ENCODE data around the gene ZNF491. TPM values are rescaled to one million over a fixed set of nuclear protein-coding genes. Genes with fewer than 3 reads are reported as not detected.
"Not testable (repeated sequence)": the region's sequence is repeated elsewhere in the genome, so short reads cannot be mapped to it uniquely, and the experiment has no call there.

Gene ZNF491
- total and polyA plus RNA-seq, 2 donors (not counting 1 experiment from before 2014, with no cell fraction given), result 0.57 to 1.7 TPM

DNA sequence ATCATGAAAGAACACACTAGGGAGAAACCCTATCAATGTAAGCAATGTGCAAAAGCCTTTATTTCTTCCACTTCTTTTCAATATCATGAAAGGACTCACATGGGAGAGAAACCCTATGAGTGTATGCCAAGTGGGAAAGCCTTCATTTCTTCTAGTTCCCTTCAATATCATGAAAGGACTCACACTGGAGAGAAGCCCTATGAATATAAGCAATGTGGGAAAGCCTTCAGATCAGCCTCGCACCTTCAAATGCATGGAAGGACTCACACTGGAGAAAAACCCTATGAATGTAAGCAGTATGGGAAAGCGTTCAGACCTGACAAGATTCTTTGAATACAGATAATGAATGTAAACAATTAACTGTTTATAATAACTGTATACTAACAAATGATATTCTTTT lies 35.2 kb downstream of the ZNF491 start:
- DNase-seq (no peak), ATAC-seq (ENCODE audit: low read depth) (no peak)
- Histone ChIP-seq H2AFZ (ENCODE audit: insufficient read depth, low read depth, low read length, poor library complexity, severe bottlenecking) (no peak overlapping the region), H3K4me3 (ENCODE audit: control extremely low read depth in 1 of 5, extremely low read depth in 1 of 5, insufficient read depth in 1 of 5, low read depth in 2 of 5, low read length in 4 of 5) (no peak overlapping the region), H3K9ac (ENCODE audit: low read length) (no peak overlapping the region), H3K27me3 (replicated peaks in 1 of 4; ENCODE audit: control extremely low read depth in 1 of 4, control insufficient read depth in 3 of 4, insufficient read depth in 4 of 4, low read length in 3 of 4) (no peaks in the 10 kb centered on the region), H3K79me2 (ENCODE audit: control insufficient read depth, insufficient read depth, low read length) (peaks cover 5% of the 10 kb centered on the region), H3K4me1 (ENCODE audit: control insufficient read depth in 2 of 2, insufficient read depth in 2 of 2, low read length in 2 of 2) (no peaks in the 10 kb centered on the region), H4K20me1 (ENCODE audit: control insufficient read depth, insufficient read depth, low read length, poor library complexity, severe bottlenecking) (no peaks in the 10 kb centered on the region), H3K4me2 (replicated peaks; ENCODE audit: low read depth, low read length, poor library complexity, severe bottlenecking) (no peak overlapping the region), H3K27ac (ENCODE audit: low read length in 2 of 2) (no peak overlapping the region), H3K36me3 (replicated peaks in 1 of 2; ENCODE audit: control extremely low read depth in 1 of 2, control insufficient read depth in 1 of 2, extremely low read depth in 1 of 2, insufficient read depth in 2 of 2, low read length in 1 of 2) (peaks cover 4 to 29% of the 10 kb centered on the region in 2 experiments), H3K9me3 (ENCODE audit: control extremely low read depth in 1 of 3, control insufficient read depth in 2 of 3, insufficient read depth in 1 of 3, low read length in 2 of 3) (peaks cover 5 to 35% (median 20%) of the 10 kb centered on the region in 3 donors)
- H3K27me3 Mint-ChIP-seq, result no peaks in the 10 kb centered on the region
- intact Hi-C loops (cut with micrococcal nuclease), result no loop called here
- ChIA-PET CTCF (interaction anchor here (0.7 kb wide), 1 partner anchor 14 kb away, joined by 3 read pairs; the partner anchor contains the start of gene ZNF439), POLR2A (no interaction called here)
- peaks cover 13% of the 10 kb centered on the region for H3K9me3 Mint-ChIP-seq (ENCODE audit: insufficient read depth)
- WGBS (ENCODE audit: insufficient coverage), result no CpG with 5 or more reads among the region's 2 CpGs
- no peak overlapping the region for H3K27ac Mint-ChIP-seq
- no peak overlapping the region for H3K4me3 Mint-ChIP-seq
- TF ChIP-seq EZH2 (IDR thresholded peaks at IDR 0.05; ENCODE audit: borderline replicate concordance, insufficient read depth, low read depth, low read length, poor library complexity, severe bottlenecking), result no peak
- TF ChIP-seq, protein P1, sequence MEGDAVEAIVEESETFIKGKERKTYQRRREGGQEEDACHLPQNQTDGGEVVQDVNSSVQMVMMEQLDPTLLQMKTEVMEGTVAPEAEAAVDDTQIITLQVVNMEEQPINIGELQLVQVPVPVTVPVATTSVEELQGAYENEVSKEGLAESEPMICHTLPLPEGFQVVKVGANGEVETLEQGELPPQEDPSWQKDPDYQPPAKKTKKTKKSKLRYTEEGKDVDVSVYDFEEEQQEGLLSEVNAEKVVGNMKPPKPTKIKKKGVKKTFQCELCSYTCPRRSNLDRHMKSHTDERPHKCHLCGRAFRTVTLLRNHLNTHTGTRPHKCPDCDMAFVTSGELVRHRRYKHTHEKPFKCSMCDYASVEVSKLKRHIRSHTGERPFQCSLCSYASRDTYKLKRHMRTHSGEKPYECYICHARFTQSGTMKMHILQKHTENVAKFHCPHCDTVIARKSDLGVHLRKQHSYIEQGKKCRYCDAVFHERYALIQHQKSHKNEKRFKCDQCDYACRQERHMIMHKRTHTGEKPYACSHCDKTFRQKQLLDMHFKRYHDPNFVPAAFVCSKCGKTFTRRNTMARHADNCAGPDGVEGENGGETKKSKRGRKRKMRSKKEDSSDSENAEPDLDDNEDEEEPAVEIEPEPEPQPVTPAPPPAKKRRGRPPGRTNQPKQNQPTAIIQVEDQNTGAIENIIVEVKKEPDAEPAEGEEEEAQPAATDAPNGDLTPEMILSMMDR (IDR thresholded peaks at IDR 0.05), result no peak
- H3K4me1 Mint-ChIP-seq, result peaks cover 5% of the 10 kb centered on the region

DNA sequence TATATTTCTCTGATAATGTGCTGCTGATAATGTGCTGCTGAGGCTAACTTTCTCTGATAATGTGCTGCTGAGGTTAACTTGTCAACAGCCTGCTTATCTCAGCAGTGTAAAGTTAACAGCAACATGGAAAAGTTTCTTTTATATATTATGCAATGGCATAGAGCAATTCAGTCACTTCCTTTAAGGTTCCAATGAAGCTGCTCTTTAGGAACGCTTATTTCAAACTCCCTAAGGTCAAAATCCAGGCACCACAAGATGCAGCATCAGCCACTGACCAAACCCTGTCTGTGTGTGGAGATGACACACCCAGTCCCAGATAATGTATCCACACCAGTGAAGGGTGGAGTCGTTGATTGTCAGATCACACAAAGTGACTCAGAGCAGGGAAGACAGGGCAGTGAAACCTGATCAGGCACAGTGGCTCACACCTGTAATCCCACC lies 37.3 kb downstream of the ZNF491 start:
- H3K4me2 ChIP-seq (replicated peaks; ENCODE audit: low read depth, low read length, poor library complexity, severe bottlenecking); ATAC-seq (ENCODE audit: low read depth); H4K20me1 ChIP-seq (ENCODE audit: control insufficient read depth, insufficient read depth, low read length, poor library complexity, severe bottlenecking); H3K4me3 Mint-ChIP-seq; H3K4me1 Mint-ChIP-seq; H3K4me1 ChIP-seq (ENCODE audit: control insufficient read depth in 2 of 2, insufficient read depth in 2 of 2, low read length in 2 of 2); H3K9ac ChIP-seq (ENCODE audit: low read length); H3K27me3 Mint-ChIP-seq; H3K4me3 ChIP-seq (ENCODE audit: control extremely low read depth in 1 of 5, extremely low read depth in 1 of 5, insufficient read depth in 1 of 5, low read depth in 2 of 5, low read length in 4 of 5); CTCF ChIA-PET; H3K27ac ChIP-seq (ENCODE audit: low read length in 2 of 2); DNase-seq; H3K9me3 Mint-ChIP-seq (ENCODE audit: insufficient read depth); H2AFZ ChIP-seq (ENCODE audit: insufficient read depth, low read depth, low read length, poor library complexity, severe bottlenecking); H3K27ac Mint-ChIP-seq; intact Hi-C loops (cut with micrococcal nuclease); H3K79me2 ChIP-seq (ENCODE audit: control insufficient read depth, insufficient read depth, low read length); POLR2A ChIA-PET; H3K27me3 ChIP-seq (replicated peaks in 1 of 4; ENCODE audit: control extremely low read depth in 1 of 4, control insufficient read depth in 3 of 4, insufficient read depth in 4 of 4, low read length in 3 of 4): not testable (repeated sequence)
- WGBS (ENCODE audit: insufficient coverage), result 100% methylated on average over 1 of the region's 2 CpGs
- H3K36me3 ChIP-seq (replicated peaks in 1 of 2; ENCODE audit: control extremely low read depth in 1 of 2, control insufficient read depth in 1 of 2, extremely low read depth in 1 of 2, insufficient read depth in 2 of 2, low read length in 1 of 2), result peaks cover 4 to 26% of the 10 kb centered on the region in 2 experiments
- H3K9me3 ChIP-seq (ENCODE audit: control extremely low read depth in 1 of 3, control insufficient read depth in 2 of 3, insufficient read depth in 1 of 3, low read length in 2 of 3), result peaks cover 5 to 35% (median 10%) of the 10 kb centered on the region in 3 donors

Measured in B cell (primary cell).